GM19328 (cell line): Measurements from ENCODE around the gene NINJ2.
A peak's percentile ranks its signal among the peaks of the same experiment; 100 is the strongest.

Experiments
- ATAC-seq: cut with Tn5 transposase; IDR thresholded peaks from one replicate; pipeline ENCODE4 v1.9.1; 2021; ENCODE audit warnings: mild to moderate bottlenecking, moderate library complexity; ENCODE audit not compliant: unreplicated experiment

The NINJ2 gene

GRCh38 chr12:674272-674781 lies 11.1 kb upstream of the NINJ2 start:
- peak; percentile 71 for ATAC-seq

GRCh38 chr12:673849-674248 lies 10.6 kb upstream of the NINJ2 start:
- peak; percentile 29 for ATAC-seq

- ATAC-seq: no peak
These were observed 6.3 kb upstream of the NINJ2 start for GRCh38 chr12:669576-669945.

GRCh38 chr12:668090-668481 lies 4.8 kb upstream of the NINJ2 start:
- ATAC-seq: no peak

GRCh38 chr12:666766-667308 lies 3.6 kb upstream of the NINJ2 start:
- ATAC-seq: no peak

GRCh38 chr12:666066-666465 lies 2.8 kb upstream of the NINJ2 start:
- no peak for ATAC-seq

GRCh38 chr12:664779-665092 lies 1.5 kb upstream of the NINJ2 start:
- ATAC-seq: no peak

- ATAC-seq: no peak
These were observed 982 bp upstream of the NINJ2 start for GRCh38 chr12:664075-664778.

GRCh38 chr12:662566-663292 lies 516 bp downstream of the NINJ2 start:
- ATAC-seq: no peak

- no peak for ATAC-seq
These were observed 1.3 kb downstream of the NINJ2 start for GRCh38 chr12:661720-662486.

GRCh38 chr12:659090-659683 lies 4.1 kb downstream of the NINJ2 start:
- ATAC-seq: peak; percentile 62

GRCh38 chr12:650983-651382 lies 12.3 kb downstream of the NINJ2 start:
- no peak for ATAC-seq

GRCh38 chr12:647385-648085 lies 15.7 kb downstream of the NINJ2 start:
- no peak for ATAC-seq

GRCh38 chr12:646442-647384 lies 16.5 kb downstream of the NINJ2 start:
- ATAC-seq: no peak

GRCh38 chr12:645563-646071 lies 17.6 kb downstream of the NINJ2 start:
- ATAC-seq: no peak

GRCh38 chr12:644818-645552 lies 18.3 kb downstream of the NINJ2 start:
- ATAC-seq: no peak

GRCh38 chr12:644303-644639 lies 19.0 kb downstream of the NINJ2 start:
- ATAC-seq: no peak

GRCh38 chr12:643475-644302 lies 19.6 kb downstream of the NINJ2 start:
- no peak for ATAC-seq
